Measurements from ENCODE around the gene SYCE3.

The SYCE3 gene

GRCh38 chr22:50576070-50576469 lies 13.4 kb upstream of the SYCE3 start:
- DNase-seq (ENCODE audit: low read depth in 2 of 2): no peak

DNA sequence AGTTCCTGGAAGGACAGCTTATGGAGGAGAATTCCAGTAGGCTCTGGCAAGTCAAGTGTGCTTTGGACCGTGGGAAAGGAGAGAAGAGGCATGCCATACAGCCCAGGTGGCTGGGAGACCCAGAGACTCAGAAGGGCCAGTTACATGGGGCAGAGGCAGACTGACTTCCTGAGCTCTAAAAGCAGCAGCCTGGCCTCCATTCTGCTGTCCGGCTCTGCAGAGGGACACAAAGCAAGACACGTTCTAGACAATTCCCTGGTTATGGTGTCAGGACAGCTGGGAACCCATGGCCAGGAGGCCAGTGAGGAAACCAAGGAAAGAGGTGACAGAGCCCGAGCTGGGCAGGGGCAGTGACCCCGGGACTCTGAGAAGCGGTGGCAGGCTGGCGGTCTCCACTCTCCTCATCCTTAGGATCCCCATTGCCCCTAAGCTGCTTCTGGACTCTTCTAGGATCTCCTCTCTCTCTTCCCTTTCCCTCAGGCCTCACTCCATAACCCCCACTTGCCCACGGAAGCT lies 12.8 kb upstream of the SYCE3 start:
- DNase-seq (ENCODE audit: low read depth in 2 of 2): no peak

- DNase-seq (ENCODE audit: low read depth in 2 of 2): no peak
These were observed 11.7 kb upstream of the SYCE3 start for GRCh38 chr22:50574383-50574755.

DNA sequence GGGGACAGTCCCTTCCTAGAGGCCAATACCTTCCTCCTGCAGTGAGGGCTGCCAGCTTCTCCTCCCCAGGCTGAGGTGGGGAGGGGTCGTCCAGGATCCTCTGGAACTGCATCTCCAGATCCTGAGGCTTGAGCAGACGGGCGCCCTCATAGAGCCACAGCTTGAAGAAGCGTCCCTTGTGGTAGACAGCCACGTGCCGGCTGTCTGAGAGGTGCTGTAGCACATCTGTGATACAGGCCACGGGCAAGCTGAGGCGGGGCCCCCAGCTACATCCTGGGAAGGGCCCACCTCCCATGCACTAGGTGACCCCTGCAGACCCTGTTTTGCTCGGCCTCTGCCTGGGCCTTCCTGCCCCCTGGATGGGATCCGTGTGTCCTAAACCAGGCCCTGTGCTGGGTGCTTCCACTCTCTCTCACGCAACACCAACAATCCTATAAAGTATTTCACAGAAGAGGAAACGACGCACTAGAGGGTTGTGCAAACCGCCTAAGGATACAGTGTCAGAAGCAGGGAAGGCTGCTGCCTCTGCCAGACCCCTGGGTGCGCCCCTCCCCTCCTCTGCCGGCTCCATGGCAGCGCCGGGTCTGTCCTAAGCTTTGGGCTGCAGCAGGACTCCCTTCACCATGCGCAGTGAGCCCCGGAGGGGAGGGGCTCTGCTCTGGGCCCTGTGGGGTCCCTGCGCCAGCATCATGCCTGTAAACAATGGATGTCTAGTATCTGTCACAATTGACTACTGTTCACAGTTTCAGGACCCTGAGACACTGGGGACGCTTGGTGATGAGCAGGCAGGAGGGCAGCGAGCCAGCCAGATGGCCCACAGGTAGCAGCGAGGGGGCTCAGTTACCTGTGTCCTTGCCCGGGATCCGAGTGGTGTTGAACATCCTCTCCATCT lies 11.0 kb upstream of the SYCE3 start:
- no peak for DNase-seq (ENCODE audit: low read depth in 2 of 2)

- DNase-seq (ENCODE audit: low read depth in 2 of 2): no peak
These were observed 10.2 kb upstream of the SYCE3 start for GRCh38 chr22:50572965-50573364.

GRCh38 chr22:50571264-50572175 lies 8.8 kb upstream of the SYCE3 start:
- DNase-seq (ENCODE audit: low read depth in 2 of 2): no peak

- DNase-seq (ENCODE audit: low read depth in 2 of 2): no peak
These were observed 8.1 kb upstream of the SYCE3 start for GRCh38 chr22:50570861-50571260.

- no peak for DNase-seq (ENCODE audit: low read depth in 2 of 2)
These were observed 7.3 kb upstream of the SYCE3 start for GRCh38 chr22:50569896-50570535.

- no peak for DNase-seq (ENCODE audit: low read depth in 2 of 2)
These were observed 6.3 kb upstream of the SYCE3 start for GRCh38 chr22:50569041-50569459.

- DNase-seq (ENCODE audit: low read depth in 2 of 2): no peak
These were observed 5.9 kb upstream of the SYCE3 start for GRCh38 chr22:50568626-50569025.

DNA sequence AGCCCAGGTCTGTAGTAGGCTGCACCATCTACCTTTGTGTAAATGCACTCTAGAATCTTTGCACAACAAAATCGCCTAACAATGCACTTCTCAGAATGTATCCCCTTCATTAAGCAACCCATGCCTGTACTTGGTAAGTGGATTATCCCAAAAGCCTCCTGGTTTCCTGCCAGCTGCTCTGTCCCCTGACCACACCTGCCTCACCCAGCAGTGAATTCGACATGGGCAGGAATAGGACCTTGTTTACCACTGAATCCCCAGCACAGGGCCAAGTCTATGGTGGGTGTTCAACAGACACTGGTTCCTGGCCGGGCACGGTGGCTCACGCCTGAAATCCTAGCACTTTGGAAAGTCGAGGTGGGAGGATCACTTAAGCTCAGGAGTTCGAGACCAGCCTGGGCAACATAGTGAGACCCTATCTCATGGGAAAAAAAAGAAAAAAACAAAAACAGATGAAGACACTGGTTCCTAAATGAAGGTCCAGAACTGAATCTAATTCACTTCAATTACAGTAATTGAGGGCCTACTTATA lies 5.1 kb upstream of the SYCE3 start:
- DNase-seq (ENCODE audit: low read depth in 2 of 2): no peak

DNA sequence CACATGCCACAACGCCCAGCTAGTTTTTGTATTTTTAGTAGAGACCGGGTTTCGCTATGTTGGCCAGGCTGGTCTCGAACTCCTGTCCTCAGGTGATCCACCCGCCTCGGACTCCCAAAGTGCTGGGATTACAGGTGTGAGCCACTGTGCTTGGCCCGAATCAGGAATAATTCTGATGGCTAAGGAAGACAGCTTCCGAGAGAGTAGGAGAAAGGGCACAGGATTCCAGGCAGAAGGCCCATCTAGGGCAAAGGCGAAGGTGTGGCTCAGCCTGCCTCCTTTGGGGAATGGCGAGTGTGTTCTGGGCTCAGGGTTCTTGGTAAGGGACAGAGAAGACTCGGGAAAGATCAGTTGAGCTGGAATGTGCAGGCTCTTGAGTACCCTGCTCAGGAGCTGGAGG lies 1.6 kb upstream of the SYCE3 start:
- no peak for DNase-seq (ENCODE audit: low read depth in 2 of 2)

GRCh38 chr22:50563413-50564160 lies 868 bp upstream of the SYCE3 start:
- DNase-seq (ENCODE audit: low read depth in 2 of 2): no peak

- DNase-seq (ENCODE audit: low read depth in 2 of 2): no peak
These were observed 1.0 kb downstream of the SYCE3 start for GRCh38 chr22:50561401-50562358.

DNA sequence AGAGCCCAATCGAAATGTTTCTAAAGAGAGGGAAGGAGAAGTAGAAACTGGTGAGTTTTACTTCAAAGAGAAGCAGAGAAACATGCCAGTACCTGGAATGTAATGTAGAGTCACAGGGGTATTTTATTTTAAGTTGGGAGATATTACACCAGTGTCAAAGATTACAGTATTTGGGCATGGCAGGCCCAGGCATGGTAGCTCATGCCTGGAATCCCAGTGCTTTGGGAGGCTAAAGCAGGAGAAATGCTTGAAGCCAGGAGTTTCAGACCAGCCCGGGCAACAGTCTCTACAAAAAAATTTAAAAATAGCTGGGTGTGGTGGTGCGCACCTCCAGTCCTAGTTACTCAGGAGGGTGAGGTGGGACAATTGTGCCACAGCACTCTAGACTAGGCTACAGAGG lies 2.7 kb downstream of the SYCE3 start:
- DNase-seq (ENCODE audit: low read depth in 2 of 2): no peak

DNA sequence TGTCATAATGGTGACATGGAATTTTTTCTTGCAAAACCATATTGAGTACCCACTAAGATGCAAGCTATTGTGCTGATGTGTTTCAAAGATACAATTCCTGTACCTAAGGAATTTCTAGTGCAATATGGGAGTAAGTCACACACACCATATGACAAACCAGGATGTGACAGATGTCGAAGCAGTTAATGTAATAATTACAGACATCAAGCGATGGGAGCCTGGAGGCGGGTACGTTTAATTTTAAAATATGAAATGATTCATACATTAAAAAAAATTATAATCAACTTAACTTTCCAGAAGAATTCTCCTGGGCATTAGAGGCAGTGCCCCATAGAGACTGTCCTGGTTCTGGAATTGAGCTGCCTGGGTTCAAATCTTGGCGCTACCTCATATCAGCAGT lies 6.0 kb downstream of the SYCE3 start:
- DNase-seq (ENCODE audit: low read depth in 2 of 2): no peak

DNA sequence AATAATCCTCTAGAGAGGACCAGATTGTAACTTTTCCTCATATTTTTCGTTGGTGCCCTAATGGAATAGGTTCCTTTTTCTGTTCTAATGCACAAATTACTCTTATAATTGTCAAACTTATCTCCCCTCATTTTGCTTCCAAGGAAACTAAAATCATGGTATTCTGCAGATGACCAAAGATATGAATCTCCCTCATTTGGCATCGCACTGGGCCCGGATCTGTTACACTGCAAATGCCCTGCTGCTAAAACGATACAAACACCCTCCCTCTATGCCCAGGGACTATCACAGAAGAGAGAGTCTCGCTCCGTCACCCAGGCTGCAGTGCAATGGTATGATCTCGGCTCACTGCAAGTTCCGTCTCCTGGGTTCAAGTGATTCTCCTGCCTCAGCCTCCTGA lies 9.4 kb downstream of the SYCE3 start:
- no peak for DNase-seq (ENCODE audit: low read depth in 2 of 2)

DNA sequence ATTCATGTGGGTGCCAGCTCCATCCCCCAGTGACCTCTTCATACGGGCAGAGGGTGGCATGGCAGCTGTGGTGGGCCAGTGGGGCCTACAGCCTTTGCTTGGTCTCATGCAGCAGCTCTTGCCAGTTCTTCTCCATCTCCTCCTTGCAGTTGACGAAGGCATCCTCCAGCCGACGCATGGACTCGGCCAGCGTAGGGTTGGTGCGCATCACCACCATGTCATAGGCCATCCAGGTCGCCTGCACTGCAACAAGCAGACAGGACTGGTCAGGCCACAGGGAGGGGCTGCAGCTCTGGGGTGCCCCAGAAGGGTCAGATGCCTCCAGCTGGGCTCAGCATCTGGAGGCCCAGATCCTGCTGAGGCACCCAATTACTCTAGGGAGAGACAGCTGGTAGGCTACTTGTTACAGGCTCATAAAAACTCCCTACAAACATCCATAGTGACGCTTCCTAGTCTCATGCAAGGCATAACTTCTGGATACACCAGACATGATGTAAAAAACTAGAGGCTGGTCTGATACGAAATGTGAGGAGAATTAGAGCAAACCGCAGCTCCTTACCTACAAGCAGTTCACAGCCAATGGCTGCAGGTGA lies 11.5 kb downstream of the SYCE3 start:
- no peak for DNase-seq (ENCODE audit: low read depth in 2 of 2)

DNA sequence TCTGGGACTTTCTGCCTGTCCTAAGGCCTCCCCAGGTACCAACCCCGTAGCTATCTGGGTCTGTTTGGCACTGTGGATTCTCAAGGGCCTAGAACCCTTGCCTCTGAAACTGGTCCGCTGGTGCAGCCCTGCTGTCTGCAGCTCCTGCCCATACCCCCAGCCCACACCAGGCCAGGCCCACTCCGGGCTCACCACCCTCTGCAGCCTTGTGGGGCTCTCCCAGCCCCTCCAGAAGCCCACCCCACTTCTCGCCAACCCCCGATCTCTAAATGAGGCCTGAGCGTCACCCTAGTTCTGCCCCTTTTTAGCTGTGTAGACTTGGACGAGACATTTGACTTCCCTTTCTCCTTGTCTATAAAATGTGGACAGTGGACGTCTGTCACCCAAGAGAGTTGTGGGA lies 12.3 kb downstream of the SYCE3 start:
- no peak for DNase-seq (ENCODE audit: low read depth in 2 of 2)

Measured in fibroblast of skin of left biceps (primary cell).